ENCODE data around the gene CAPN5.

The CAPN5 gene

GRCh38 chr11:77065878-77066228, 918 bp upstream of the CAPN5 start:
- DNase-seq, result peak; percentile 52

DNA sequence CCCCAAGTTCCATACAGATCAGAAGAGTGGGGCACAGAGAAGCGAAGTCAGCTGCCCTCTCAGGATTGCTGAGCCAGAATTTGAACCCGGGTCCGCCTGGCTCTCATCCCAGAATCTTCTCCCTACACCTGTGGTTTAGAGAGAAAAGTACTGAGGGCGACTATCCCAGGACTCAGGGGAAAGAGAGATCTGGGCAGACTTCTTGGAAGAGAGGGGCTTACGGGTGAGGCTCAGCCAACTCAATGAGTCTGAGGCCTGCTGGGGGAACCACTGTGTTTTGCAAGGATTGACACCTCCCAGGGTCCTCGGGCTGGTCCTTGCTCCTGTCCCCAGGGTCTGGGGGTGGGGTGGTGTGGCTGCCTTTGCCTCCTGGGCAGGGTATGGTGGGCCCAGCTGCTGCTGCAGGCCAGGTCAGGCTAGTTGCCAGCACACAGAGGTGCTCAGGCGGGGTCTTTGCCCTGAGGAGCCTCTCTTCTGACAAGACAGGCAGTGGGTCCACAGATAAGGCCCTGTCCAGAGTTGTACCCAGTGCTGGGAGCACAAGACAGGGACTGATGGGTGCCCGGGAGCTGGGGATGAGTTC, 1.2 kb downstream of the CAPN5 start:
- DNase-seq, result no peak

DNA sequence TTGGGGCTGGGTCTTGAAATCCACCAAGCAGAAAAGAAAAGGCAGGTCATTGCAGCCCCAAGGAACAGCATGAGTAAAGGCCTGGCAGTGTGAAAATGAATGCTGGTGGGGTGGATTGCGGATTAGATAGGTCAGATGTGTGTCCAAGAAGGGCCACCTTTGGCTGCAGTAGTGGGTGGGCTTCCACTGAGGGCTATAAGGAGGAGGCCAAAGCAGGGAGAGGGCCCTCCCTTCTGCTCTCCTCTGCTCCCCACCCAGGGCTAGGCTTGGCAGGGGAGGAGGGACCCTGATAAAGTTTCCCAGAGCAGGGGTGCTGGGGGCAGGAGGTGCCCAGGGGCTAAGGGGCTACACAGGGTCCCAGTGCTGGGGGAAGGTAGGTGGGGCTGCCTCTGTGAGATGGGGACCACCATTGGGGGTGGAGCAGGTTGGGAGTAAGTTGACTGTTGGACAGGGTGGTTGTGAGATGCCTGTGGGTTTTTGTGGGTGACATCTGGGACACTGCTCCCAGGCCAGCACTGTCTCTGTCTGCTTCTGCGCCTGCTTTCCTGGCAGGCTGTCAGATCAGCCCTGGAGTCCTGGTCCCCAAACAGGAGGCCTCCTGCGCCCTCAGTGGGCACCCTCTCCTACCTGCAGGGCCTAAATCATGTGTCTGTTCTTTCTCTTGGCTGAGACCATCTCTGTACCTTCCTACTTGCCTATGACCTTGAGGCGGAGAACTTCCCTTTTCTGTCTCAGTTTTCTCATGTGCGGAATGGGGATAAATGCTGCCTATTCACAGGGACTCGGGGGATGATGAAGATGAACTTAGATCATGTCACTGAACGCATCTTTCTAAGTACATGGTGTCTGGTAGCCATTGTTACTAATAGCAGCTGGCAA, 1.9 kb downstream of the CAPN5 start:
- no peak for DNase-seq

DNA sequence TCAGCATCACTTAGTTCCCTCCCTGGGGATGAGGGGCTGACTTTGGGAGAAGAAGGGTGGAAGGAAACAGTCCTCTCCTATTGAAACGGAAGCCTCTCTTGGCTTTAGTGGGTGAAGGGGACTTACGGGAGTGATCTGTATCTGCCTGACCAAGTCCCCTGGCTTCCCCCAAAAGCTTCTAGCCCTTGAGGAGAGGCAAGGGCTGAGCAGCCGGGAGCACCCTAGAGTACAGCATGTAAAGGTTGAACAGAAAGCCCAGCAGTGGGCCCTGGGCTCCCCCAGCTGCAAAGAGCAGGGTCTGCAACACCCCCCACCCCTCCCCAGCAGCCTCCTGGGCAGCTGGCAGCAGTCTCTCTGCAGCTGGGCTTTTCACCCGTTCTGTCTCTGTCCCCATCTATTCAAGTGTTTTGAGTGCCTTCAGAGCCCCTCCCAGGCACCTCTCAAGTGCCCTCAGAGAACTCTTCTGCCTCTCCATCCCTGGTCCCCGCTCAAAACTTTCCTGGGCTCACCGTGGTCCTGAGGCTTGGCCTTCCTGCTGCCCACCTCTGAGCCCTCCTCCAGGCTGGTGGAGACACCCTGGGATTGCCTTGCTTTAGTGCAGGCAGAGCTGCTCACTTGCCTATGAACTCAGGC, 2.7 kb downstream of the CAPN5 start:
- no peak for DNase-seq

DNA sequence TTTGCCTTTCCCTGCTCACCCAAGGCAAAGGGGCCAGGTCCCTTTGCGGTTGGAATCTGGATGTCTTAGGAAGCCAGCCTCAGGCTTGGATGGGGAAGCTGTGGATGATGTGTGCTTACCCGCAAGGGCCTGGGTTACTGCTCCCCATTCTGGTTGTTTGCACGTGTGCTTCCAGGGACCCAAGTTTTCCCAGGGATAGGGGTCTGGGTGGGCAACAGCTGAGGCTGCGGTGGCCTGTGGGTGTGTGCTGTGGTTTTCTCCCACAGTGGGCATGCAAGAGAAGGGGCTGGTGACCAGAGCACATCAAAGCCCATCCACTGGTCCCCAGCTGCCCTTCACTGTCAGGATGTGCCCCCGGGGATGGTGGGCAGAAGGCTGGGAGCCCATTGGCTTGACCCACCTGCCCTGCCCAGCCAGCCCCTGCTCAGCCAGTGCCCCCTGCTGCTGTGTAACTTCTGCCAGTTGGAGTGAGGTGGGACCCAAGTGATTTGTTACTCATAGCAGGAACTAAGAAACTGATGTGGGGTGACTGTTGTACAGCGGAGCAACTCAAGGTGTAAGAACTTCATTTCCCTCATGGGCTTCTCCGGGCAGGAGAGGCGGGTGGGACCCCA, 3.3 kb downstream of the CAPN5 start:
- no peak for DNase-seq

DNA sequence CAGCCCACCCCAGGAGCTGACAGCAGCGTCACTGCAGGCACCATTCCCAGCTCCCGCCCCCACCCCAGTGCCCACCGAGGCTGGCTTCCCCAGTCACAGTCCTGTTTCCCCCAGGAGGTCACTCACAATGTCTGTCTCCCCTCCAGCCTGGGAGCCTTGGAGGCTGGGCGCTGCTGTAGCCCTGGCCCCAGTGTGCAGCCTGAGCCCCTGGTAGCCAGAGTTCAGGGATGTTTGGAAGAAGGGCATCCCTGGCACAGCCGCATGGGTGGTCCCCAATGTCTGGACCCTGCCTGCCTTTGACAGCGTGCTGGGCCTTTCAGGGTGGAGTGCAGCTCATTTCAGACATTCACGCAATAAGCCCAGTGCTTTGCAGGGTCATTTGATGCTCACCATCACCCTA, 4.3 kb downstream of the CAPN5 start:
- no peak for DNase-seq

DNA sequence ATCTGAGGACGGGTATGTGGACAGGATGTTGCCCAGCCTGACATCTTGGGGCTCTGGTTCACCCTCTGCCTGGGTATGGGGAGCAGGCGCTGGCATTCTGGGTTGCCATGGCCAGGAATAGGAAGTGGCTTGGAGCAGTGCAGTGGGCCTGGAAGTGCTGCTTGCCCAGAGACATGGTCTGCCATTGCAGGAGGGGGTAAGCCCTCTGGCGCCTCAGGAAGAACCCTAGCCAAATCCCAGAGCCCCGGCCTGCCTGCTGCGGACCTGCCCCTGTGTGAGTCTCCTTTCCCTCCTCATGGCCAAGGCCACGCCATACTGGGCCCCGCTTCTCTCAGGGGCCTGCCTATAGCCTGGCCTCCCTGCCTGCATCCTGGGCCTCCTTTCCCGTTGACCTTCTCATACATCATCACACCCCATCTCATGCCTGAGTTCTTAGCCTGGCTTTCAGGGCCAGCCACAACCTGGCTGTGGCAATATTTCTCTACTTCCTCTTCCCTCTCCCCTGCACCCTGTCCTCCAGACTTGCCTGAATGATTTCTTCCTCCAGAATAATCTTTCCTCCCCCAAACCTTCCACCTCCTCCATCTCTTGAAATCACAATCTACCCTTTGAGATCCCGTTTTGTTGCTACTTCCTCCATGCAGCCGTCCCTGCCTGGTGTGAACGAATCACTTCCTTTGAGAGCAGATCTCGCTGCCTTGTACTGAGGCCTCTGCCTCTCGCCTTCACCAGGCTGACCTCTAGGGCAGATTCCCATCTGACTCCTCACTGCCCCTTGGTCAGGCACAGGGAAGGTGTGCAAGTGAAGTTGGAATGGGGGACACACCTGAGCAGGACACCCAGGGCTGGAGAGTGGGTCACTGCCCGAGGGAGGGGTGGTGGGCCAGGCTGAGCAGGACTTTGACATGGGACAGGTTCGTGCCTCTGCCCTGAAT, 5.2 kb downstream of the CAPN5 start:
- DNase-seq, result no peak

DNA sequence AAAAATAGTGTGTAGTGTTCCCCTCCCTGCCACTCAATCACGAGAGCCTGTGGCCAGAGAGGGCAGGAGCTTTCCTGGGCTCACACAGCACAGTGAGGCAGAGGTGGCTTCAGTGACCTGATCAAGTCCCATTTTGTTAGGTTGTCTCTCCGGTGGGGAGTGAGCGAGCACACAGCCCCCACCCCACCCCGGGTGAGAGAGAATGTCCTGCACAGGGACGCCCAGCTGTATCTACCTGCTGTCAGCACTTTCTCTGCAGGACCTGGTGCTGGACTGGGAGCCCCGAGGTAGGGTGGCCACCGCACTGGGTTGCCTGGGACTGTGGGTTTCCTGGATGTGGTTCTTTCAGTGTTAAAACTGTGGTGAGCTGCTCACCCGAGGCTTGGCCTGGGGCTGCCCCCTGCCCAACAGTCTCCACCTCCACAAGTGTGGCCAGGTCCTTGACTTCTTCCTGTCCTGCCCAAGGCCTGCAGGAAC, 6.1 kb downstream of the CAPN5 start:
- no peak for DNase-seq

DNA sequence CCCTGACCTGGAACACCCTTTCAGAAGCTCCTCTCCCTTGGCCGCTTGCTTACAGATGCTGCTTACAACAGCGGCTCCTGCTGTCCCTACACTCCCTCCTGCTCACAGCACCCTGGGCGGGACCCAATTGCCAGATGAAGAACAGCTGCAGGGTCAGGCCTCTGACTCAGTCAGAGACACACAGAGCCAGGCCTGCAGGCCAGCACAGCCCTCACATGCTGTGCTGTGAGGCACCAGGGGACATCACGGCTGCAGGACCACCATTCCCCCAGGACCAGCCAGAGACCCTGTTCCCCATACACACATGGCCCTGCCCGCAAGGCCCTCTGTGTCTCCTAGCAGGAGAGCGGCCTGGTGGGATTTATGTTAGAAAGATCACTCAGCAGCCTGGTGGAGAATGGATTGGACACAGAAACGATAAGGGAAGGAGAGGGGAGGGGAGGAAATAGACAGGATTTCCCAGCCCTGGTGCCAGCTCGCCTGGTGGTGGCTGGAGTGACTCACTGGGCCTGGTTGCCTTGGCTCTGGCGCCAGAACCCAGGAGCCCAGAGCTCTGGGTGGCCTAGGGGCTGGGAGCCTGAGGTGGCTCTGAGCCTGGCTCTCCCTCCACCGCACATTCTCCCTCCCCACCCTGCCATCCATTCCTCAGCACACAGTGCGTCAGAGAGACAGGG, 6.7 kb downstream of the CAPN5 start:
- DNase-seq, result peak; percentile 91

DNA sequence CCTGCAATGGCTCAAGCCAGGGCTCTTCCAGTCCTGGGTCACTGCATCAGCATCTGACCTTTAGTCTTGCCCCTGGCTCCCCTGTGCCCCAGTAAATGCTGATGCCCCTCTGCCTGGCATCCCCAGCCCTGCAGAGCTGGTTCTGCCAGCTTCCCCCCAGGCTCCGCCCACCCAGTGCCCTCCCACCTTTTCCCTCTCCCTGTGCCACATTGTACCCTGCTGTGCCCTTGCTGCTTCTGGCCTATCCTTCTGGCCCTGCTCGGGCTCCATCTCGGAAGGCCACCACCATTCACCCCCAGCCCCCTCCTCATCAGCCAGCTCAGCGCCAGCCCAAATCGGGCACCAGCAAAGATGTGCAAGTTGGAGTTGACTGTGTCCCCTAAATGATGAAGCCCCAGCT, 7.4 kb downstream of the CAPN5 start:
- no peak for DNase-seq

DNA sequence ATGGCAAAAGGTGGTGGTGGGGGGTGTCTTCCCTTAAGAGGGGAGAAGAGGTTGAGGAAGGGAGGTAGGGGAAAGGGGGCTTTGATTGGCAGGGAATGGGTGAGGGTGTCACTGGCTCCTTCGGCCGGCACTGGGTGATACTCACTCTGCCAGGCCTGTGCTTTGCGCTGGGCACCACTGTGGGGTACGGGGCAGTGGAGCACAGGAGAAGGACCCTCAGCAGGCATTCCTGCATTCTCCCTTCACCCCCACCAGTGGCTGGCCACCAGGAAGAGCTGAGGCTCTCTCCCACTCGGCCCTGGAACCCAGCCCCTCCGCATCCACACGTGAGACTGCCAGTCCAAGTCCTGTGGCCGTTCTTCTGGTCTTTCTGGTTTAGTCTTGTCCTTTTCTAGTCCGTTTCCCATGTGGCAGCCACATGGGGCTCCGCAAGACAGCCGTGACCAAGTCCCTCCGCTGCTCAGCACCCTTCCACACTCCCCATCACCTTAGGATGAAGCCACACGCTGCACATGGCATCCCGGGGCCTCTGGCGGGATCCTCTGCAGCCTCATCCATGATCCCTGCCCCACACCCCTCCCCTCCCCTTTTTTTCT, 8.0 kb downstream of the CAPN5 start:
- DNase-seq, result no peak

DNA sequence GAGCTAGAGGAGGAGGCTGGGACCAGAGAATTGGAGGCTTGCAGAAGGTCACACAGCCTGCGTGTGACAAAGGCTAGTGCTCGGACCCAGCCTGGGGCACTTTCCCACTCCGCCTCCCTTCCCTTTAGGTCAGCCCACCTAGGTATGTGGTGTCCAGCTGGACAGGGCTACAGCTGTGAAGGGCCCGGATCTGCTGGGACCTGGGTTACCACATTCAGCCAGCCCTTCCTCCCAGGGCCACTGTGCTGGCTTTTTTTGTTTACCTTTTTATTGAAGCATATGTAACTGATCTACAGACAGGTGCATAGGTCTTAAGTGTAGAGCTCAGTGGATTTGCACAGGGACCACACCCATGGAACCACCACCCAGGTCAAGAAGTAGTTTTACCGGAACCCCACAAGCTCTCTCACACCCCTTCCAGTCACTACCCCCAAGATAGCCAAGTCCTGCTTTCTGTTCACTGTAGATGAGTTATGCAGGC, 8.7 kb downstream of the CAPN5 start:
- DNase-seq, result no peak

- DNase-seq, result no peak
Measured at GRCh38 chr11:77079666-77080065, 12.9 kb downstream of the CAPN5 start.

DNA sequence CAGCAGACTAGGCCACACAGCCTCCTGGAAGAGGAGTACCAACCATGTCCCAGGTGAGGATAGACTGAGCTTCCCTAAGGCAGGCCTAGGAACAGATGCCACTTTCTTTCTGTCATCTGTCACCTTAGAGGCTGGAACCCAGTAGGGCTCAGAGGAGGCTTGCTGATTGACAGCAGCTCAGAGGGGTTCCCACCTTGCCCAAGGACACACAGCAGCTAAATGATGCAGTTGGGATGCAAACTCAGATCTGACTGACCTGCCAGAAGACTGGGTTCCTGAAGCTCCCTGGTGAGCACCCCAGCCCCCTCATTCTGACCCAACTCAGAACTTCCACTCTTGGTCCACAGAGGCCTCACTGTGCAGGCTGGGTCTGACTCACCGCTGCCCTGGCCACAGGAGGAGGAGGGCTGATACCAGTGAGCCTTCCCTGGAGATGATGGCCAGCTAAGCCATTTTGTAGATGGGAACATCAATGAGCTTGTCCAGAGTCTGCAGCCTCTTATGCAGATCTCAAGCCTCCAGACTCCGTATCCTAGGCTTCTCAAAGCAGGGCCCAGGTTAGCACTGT, 14.0 kb downstream of the CAPN5 start:
- no peak for DNase-seq

GRCh38 chr11:77081381-77081851, 14.6 kb downstream of the CAPN5 start:
- no peak for DNase-seq

DNA sequence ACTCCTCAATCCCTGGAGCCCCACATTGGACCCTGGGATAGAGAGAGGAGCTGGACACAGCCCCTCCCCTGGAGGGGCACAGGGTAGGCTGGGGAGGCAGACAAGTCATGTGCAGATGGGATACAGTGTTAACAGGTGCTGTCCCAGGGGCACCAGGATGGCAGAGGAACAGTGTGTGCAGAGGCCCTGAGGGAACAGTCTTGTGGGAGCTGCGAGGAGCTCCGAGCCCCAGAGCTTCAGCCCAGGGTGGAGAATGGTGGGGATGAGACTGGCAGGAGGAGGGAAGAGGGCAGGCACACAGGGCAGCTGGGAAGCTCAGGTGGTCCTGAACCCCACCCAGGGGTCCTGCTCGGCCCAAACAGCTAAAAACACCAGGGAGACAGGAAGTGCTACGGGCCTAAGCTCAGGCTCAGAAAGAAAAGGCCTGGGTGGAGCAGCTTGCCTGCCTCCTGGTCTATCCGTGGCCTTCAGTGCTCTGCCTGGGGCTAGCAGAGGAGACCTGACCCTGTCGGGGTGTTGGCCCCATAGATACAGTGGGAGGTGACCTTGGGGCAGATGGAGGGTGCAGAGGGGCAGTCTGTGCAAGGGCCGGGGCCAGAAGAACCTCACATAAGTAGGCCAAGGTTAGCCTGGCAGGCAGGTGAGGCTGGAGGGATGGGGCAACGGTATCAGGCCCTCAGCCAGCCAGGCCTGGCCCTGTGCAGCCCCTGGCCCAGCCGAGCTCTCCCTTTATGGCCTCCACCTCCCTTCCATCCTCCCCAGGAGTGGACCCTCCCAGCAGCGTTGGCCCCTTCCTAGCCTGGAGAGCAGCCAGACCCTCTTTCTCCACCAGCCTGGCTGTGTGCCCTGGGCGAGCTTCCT, 15.4 kb downstream of the CAPN5 start:
- no peak for DNase-seq

- DNase-seq, result peak; percentile 35
Measured at GRCh38 chr11:77082838-77083565, 16.2 kb downstream of the CAPN5 start.

GRCh38 chr11:77083566-77084245, 16.9 kb downstream of the CAPN5 start:
- no peak for DNase-seq
